Panc1 (cell line): ENCODE data around the gene DYNLL1.

Experiments
- POLR2AphosphoS5 ChIP-seq: IDR thresholded peaks from 2 replicates; pipeline ENCODE4 v1.6.1; 2012; ENCODE audit warnings: mild to moderate bottlenecking, low read depth, low read length, moderate library complexity
- TF ChIP-seq, protein P1 (sequence below): fragments of 450-650 bp; IDR thresholded peaks from 2 replicates; pipeline ENCODE4 v1.5.1; 2017; ENCODE audit warnings: mild to moderate bottlenecking

DNA sequence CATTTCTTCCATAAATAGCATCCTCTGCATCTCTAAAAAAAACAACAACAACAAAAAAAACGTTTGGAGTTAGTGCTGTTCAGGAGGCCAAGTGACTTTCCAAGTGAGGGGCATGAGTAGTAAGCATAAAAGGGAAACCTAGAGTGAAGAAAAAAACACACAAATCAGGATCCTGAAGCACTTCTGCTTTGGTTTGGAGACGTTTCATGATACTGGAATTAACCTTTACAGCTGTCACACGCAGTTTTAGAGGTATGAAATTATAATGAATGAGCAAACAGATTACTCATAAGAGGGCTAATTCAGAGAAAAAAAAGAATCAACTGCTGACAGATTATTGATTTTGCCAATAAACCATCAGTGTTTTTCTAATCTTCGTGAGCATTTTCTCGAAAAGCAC is 30.2 kb upstream of the DYNLL1 start:
- TF ChIP-seq, protein P1, sequence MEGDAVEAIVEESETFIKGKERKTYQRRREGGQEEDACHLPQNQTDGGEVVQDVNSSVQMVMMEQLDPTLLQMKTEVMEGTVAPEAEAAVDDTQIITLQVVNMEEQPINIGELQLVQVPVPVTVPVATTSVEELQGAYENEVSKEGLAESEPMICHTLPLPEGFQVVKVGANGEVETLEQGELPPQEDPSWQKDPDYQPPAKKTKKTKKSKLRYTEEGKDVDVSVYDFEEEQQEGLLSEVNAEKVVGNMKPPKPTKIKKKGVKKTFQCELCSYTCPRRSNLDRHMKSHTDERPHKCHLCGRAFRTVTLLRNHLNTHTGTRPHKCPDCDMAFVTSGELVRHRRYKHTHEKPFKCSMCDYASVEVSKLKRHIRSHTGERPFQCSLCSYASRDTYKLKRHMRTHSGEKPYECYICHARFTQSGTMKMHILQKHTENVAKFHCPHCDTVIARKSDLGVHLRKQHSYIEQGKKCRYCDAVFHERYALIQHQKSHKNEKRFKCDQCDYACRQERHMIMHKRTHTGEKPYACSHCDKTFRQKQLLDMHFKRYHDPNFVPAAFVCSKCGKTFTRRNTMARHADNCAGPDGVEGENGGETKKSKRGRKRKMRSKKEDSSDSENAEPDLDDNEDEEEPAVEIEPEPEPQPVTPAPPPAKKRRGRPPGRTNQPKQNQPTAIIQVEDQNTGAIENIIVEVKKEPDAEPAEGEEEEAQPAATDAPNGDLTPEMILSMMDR, result no peak
- no peak for TF ChIP-seq POLR2AphosphoS5
